ENCODE measurements around the gene ZNF687.

Gene ZNF687

GRCh38 chr1:151282883-151283725, 1.0 kb downstream of the ZNF687 start:
- TF ChIP-seq CTCF (conservative IDR thresholded peaks at IDR 0.05), result no peak

GRCh38 chr1:151284013-151284577, 2.0 kb downstream of the ZNF687 start:
- no peak for TF ChIP-seq CTCF (conservative IDR thresholded peaks at IDR 0.05)
- peak overlapping the region; percentile 92; the same call in 1 of the 2 replicates for H3K27ac ChIP-seq

More at GRCh38 chr1:151282883-151283725, 1.0 kb downstream of the ZNF687 start:
- peak overlapping the region; percentile 92 for H3K27ac ChIP-seq

GRCh38 chr1:151286619-151287340, 4.7 kb downstream of the ZNF687 start:
- TF ChIP-seq CTCF (conservative IDR thresholded peaks at IDR 0.05), result no peak
- H3K27ac ChIP-seq, result no peak overlapping the region

- no peak overlapping the region for H3K27ac ChIP-seq
- TF ChIP-seq CTCF (conservative IDR thresholded peaks at IDR 0.05), result no peak
Measured at GRCh38 chr1:151287341-151287699, 5.2 kb downstream of the ZNF687 start.

GRCh38 chr1:151287767-151288500, 5.8 kb downstream of the ZNF687 start:
- H3K27ac ChIP-seq, result no peak overlapping the region
- TF ChIP-seq CTCF (conservative IDR thresholded peaks at IDR 0.05), result no peak

GRCh38 chr1:151288502-151288901, 6.4 kb downstream of the ZNF687 start:
- no peak overlapping the region for H3K27ac ChIP-seq
- no peak for TF ChIP-seq CTCF (conservative IDR thresholded peaks at IDR 0.05)

Measured in VCaP (cell line).